Loucy (cell line): Measurements from ENCODE around the gene NFASC.

ENCODE experiments used
- H2AFZ ChIP-seq: fragments of 200-600 bp; sonication (generic); 2 replicates; pipeline ENCODE4 v1.6.0; 2016; ENCODE audit warnings: antibody characterized with exemption, mild to moderate bottlenecking, low read length, moderate library complexity
- H3F3A ChIP-seq: fragments of 200-600 bp; 2 replicates; pipeline ENCODE4 v1.6.0; 2016; ENCODE audit warnings: antibody characterized with exemption, low read depth, mild to moderate bottlenecking
- H3K27me3 ChIP-seq: fragments of 200-600 bp; sonication (generic); 2 replicates; pipeline ENCODE4 v1.6.1; 2014; ENCODE audit warnings: low read length, mild to moderate bottlenecking; ENCODE audit not compliant: insufficient read depth, poor library complexity, severe bottlenecking
- H3K36me3 ChIP-seq: fragments of 200-600 bp; sonication (generic); 2 replicates; pipeline ENCODE4 v1.6.1; 2016; ENCODE audit warnings: low read length; ENCODE audit not compliant: insufficient read depth
- H3K4me1 ChIP-seq: fragments of 200-600 bp; sonication (generic); 2 replicates; pipeline ENCODE4 v1.5.1; 2014; ENCODE audit warnings: low read length, mild to moderate bottlenecking; ENCODE audit not compliant: insufficient read depth, poor library complexity, severe bottlenecking
- H3K4me2 ChIP-seq: fragments of 200-600 bp; sonication (generic); 2 replicates; pipeline ENCODE4 v1.6.0; 2014; ENCODE audit warnings: antibody characterized with exemption, low read length, low read depth, mild to moderate bottlenecking; ENCODE audit not compliant: poor library complexity, severe bottlenecking
- H3K4me3 ChIP-seq: fragments of 200-600 bp; sonication (generic); 2 replicates; pipeline ENCODE4 v1.5.1; 2014; ENCODE audit warnings: low read length, mild to moderate bottlenecking, mixed read lengths; ENCODE audit not compliant: poor library complexity, severe bottlenecking
- H3K79me2 ChIP-seq: fragments of 200-600 bp; sonication (generic); 2 replicates; pipeline ENCODE4 v1.6.1; 2014; ENCODE audit warnings: low read length; ENCODE audit not compliant: insufficient read depth
- H3K9ac ChIP-seq: fragments of 200-600 bp; sonication (generic); 2 replicates; pipeline ENCODE4 v1.6.0; 2014; ENCODE audit warnings: mild to moderate bottlenecking, low read depth, low read length, moderate library complexity; ENCODE audit not compliant: poor library complexity, severe bottlenecking
- H3K9me2 ChIP-seq: fragments of 200-600 bp; sonication (generic); replicated peaks from 2 replicates; pipeline ENCODE4 v1.6.1; 2016; ENCODE audit warnings: low read depth, low read length, mixed read lengths
- H3K9me3 ChIP-seq: fragments of 200-600 bp; sonication (generic); 2 replicates; pipeline ENCODE4 v1.6.1; 2014; ENCODE audit warnings: mild to moderate bottlenecking, antibody characterized with exemption, low read length, low read depth; ENCODE audit not compliant: insufficient read depth
- H4K20me1 ChIP-seq: fragments of 200-600 bp; sonication (generic); 2 replicates; pipeline ENCODE4 v1.6.0; 2014; ENCODE audit warnings: antibody characterized with exemption, low read length, mild to moderate bottlenecking; ENCODE audit not compliant: insufficient read depth, poor library complexity, severe bottlenecking
- CTCF ChIP-seq: fragments of 200-600 bp; sonication (generic); conservative IDR thresholded peaks from 2 replicates; pipeline ENCODE4 v1.5.1; 2014; ENCODE audit warnings: mild to moderate bottlenecking, antibody characterized with exemption, low read length
- EZH2phosphoT487 ChIP-seq: fragments of 200-600 bp; IDR thresholded peaks from 2 replicates; pipeline ENCODE4 v1.6.1; 2018; ENCODE audit warnings: antibody characterized with exemption, mild to moderate bottlenecking, moderate library complexity, borderline replicate concordance

The NFASC gene

GRCh38 chr1:205041001-205041715 is 170.5 kb downstream of the NFASC start:
- TF ChIP-seq CTCF (no peak), EZH2phosphoT487 (no peak)
- no peaks in the 10 kb centered on the region for H3K27me3 ChIP-seq
- no peaks in the 10 kb centered on the region for H4K20me1 ChIP-seq
- H3F3A ChIP-seq = no peaks in the 10 kb centered on the region
- no peaks in the 10 kb centered on the region for H3K9me2 ChIP-seq
- H3K36me3 ChIP-seq = no peaks in the 10 kb centered on the region
- H3K79me2 ChIP-seq = no peaks in the 10 kb centered on the region
- H3K4me1 ChIP-seq = no peaks in the 10 kb centered on the region
- no peak overlapping the region for H3K4me3 ChIP-seq
- no peaks in the 10 kb centered on the region for H3K9me3 ChIP-seq
- no peak overlapping the region for H3K4me2 ChIP-seq
- H2AFZ ChIP-seq = no peak overlapping the region
- no peak overlapping the region for H3K9ac ChIP-seq

- Histone ChIP-seq H3K4me2 (no peak overlapping the region), H2AFZ (no peak overlapping the region), H3K4me1 (no peaks in the 10 kb centered on the region), H3K9me3 (no peaks in the 10 kb centered on the region), H3K79me2 (no peaks in the 10 kb centered on the region), H3K9me2 (no peaks in the 10 kb centered on the region), H3K9ac (no peak overlapping the region), H3F3A (no peaks in the 10 kb centered on the region), H3K27me3 (no peaks in the 10 kb centered on the region), H3K4me3 (no peak overlapping the region), H4K20me1 (no peaks in the 10 kb centered on the region), H3K36me3 (no peaks in the 10 kb centered on the region)
- TF ChIP-seq EZH2phosphoT487 = no peak
- TF ChIP-seq CTCF = no peak
These were observed 171.6 kb downstream of the NFASC start for GRCh38 chr1:205041998-205042910.

- no peaks in the 10 kb centered on the region for H3K36me3 ChIP-seq
- H3K4me3 ChIP-seq = no peak within 1 kb of the TSS
- no peaks in the 10 kb centered on the region for H3K4me1 ChIP-seq
- H4K20me1 ChIP-seq = no peaks in the 10 kb centered on the region
- H3K9me2 ChIP-seq = no peaks in the 10 kb centered on the region
- H3K4me2 ChIP-seq = no peak within 1 kb of the TSS
- no peaks in the 10 kb centered on the region for H3F3A ChIP-seq
- no peaks in the 10 kb centered on the region for H3K27me3 ChIP-seq
- H3K9ac ChIP-seq = no peak within 1 kb of the TSS
- TF ChIP-seq EZH2phosphoT487 = no peak
- no peak for TF ChIP-seq CTCF
- no peaks in the 10 kb centered on the region for H3K79me2 ChIP-seq
- H2AFZ ChIP-seq = no peak within 1 kb of the TSS
- H3K9me3 ChIP-seq = no peaks in the 10 kb centered on the region
These were observed 172.5 kb downstream of the NFASC start, which contains the start of gene CNTN2 for GRCh38 chr1:205042911-205043806. CNTN2 (plus strand) TSS chr1:205043212; CDS start chr1:205053186, 9,974 bp downstream.
